GM18511 (cell line): ENCODE measurements around the gene RSPRY1.

Source experiments
- ATAC-seq: cut with Tn5 transposase; IDR thresholded peaks from one replicate; pipeline ENCODE4 v1.9.1; 2021; ENCODE audit warnings: mild to moderate bottlenecking, moderate library complexity; ENCODE audit not compliant: unreplicated experiment

RSPRY1 gene

DNA sequence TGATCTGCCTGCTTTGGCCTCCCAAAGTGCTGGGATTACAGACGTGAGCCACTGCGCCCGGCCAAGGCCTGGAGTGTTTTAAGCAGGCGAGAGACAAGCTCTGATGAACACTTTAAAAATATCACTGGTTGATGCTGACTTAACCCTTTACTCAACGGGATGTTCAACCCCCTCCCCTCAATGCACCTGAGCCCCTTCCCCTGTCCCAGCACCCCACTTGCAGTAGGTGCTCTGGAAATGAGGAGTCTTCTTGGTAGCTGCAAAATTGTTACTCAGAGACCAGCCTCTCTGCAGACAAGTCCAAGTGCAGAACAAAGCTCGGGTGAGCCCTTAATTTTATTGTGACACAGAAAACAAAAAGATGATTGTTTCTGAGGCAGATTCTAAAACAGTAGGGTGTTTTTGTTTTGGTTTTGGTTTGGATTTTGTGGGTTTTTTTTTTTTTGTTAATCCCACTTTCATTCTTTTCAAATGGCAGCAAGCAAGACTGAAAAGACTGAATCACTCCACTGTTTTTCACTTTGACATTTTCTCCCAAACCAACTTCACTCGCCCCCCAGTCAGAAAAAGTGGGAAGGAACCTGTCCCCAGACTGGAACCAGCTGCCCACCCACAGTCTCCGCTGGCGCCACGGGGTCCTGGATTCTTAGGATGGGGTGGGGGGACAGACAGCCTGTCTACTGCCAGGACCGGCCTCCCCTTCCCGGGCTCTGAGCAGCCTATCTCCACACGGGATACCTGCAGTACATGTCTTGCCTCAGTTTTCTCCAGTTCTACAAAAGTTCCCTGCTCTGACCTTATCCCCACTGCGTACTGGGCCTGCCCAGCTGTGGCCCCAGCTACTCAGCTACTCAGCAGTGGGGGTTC, 103.5 kb downstream of the RSPRY1 start:
- no peak for ATAC-seq
